ENCODE data around the gene NDST1.

DNA sequence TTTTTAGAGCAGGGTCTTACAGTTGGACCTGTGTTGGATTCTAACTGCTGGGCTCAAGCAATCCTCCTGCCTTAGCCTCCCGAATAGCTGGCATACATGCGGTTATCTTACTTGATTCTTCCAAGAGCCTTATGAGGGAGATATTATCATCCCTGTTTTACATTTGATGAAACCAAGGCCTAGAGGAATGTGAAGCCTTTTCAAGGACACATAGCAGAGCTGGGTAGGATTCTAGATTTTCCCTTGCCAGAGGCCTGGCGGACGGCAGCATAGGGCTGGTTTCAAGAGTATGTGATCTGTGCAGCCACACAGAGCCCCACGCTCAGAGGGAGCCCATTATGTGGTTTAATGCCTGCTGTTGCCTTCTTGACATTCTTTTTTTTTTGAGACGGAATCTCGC is 24.2 kb downstream of the NDST1 start:
- TF ChIP-seq EZH2phosphoT487 (IDR thresholded peaks at IDR 0.05; ENCODE audit: insufficient read depth, low read depth) (no peak), EZH2 (IDR thresholded peaks at IDR 0.05; ENCODE audit: insufficient read depth, poor library complexity, severe bottlenecking) (no peak)

All from GM23248 (cell line).